DOHH2 (cell line): Measurements from ENCODE around the gene C9orf72.
A peak's percentile ranks its signal among the peaks of the same experiment; 100 is the strongest.

Source experiments
- H3F3A ChIP-seq: fragments of 200-600 bp; sonication (generic), shearing (Covaris generic); 2 replicates; pipeline ENCODE4 v1.6.0; 2016; ENCODE audit warnings: antibody characterized with exemption, mild to moderate bottlenecking; ENCODE audit not compliant: control insufficient read depth, insufficient read depth
- H3K27ac ChIP-seq: fragments of 200-600 bp; sonication (generic); 2 replicates; pipeline ENCODE4 v1.5.1; 2014; ENCODE audit warnings: low read depth, mild to moderate bottlenecking, low read length, moderate library complexity
- H3K27me3 ChIP-seq: fragments of 200-600 bp; sonication (generic); 2 replicates; pipeline ENCODE4 v1.6.1; 2014; ENCODE audit warnings: mild to moderate bottlenecking, low read length, mixed read lengths; ENCODE audit not compliant: control insufficient read depth
- H3K36me3 ChIP-seq: fragments of 200-600 bp; sonication (generic); 2 replicates; pipeline ENCODE4 v1.6.1; 2014; ENCODE audit warnings: mild to moderate bottlenecking, low read length, moderate library complexity, mixed read lengths; ENCODE audit not compliant: control insufficient read depth
- H3K4me1 ChIP-seq: fragments of 200-600 bp; sonication (generic); 2 replicates; pipeline ENCODE4 v1.6.1; 2014; ENCODE audit warnings: mild to moderate bottlenecking, low read length, mixed read lengths; ENCODE audit not compliant: control insufficient read depth
- H3K4me2 ChIP-seq: fragments of 200-600 bp; sonication (generic); 2 replicates; pipeline ENCODE4 v1.6.0; 2014; ENCODE audit warnings: mild to moderate bottlenecking, low read length, moderate library complexity
- H3K4me3 ChIP-seq: fragments of 200-600 bp; sonication (generic); 2 replicates; pipeline ENCODE4 v1.5.1; 2014; ENCODE audit warnings: mild to moderate bottlenecking, low read length, mixed read lengths
- H3K79me2 ChIP-seq: fragments of 200-600 bp; sonication (generic); 2 replicates; pipeline ENCODE4 v1.6.1; 2014; ENCODE audit warnings: mild to moderate bottlenecking, low read length, mixed read lengths; ENCODE audit not compliant: control insufficient read depth
- H3K9me2 ChIP-seq: fragments of 200-600 bp; sonication (generic); replicated peaks from 2 replicates; pipeline ENCODE4 v1.6.1; 2014; ENCODE audit warnings: mild to moderate bottlenecking, low read length, mixed read lengths; ENCODE audit not compliant: control insufficient read depth
- H3K9me3 ChIP-seq: fragments of 200-600 bp; sonication (generic); 2 replicates; pipeline ENCODE4 v1.6.1; 2014; ENCODE audit warnings: antibody characterized with exemption, low read length, mixed read lengths; ENCODE audit not compliant: control insufficient read depth, insufficient read depth
- H4K20me1 ChIP-seq: fragments of 200-600 bp; sonication (generic); 2 replicates; pipeline ENCODE4 v1.6.0; 2014; ENCODE audit warnings: low read depth, mild to moderate bottlenecking, antibody characterized with exemption, low read length, moderate library complexity; ENCODE audit not compliant: control insufficient read depth, insufficient read depth
- CTCF ChIP-seq: fragments of 200-600 bp; sonication (generic); IDR thresholded peaks from one replicate; pipeline ENCODE4 v1.5.1; 2014; ENCODE audit warnings: antibody characterized with exemption, mild to moderate bottlenecking, low read depth, low read length; ENCODE audit not compliant: poor library complexity, severe bottlenecking
- EZH2phosphoT487 ChIP-seq: fragments of 200-600 bp; sonication (generic); IDR thresholded peaks from 2 replicates; pipeline ENCODE4 v1.6.1; 2017; ENCODE audit warnings: borderline replicate concordance, mild to moderate bottlenecking, antibody characterized with exemption, low read length, moderate library complexity, mixed read lengths

The C9orf72 gene

GRCh38 chr9:27572061-27572460 is 1.2 kb downstream of the C9orf72 start:
- H3K79me2 ChIP-seq = peaks cover 58% of the 10 kb centered on the region
- TF ChIP-seq EZH2phosphoT487 = no peak
- TF ChIP-seq CTCF = no peak

GRCh38 chr9:27571011-27571410 is 2.3 kb downstream of the C9orf72 start:
- H3K9me2 ChIP-seq = no peaks in the 10 kb centered on the region
- no peak for TF ChIP-seq EZH2phosphoT487

More at GRCh38 chr9:27572061-27572460, 1.2 kb downstream of the C9orf72 start:
- peak overlapping the region; percentile 81 for H3K4me3 ChIP-seq
- H3K9me3 ChIP-seq = no peaks in the 10 kb centered on the region
- peaks cover 10% of the 10 kb centered on the region for H3K36me3 ChIP-seq
- H3K9me2 ChIP-seq = no peaks in the 10 kb centered on the region
- peak overlapping the region; percentile 84 for H3K4me2 ChIP-seq
- H3K4me1 ChIP-seq = peaks cover 24% of the 10 kb centered on the region
- no peaks in the 10 kb centered on the region for H4K20me1 ChIP-seq
- H3K27me3 ChIP-seq = no peaks in the 10 kb centered on the region
- no peak overlapping the region for H3K27ac ChIP-seq
- no peaks in the 10 kb centered on the region for H3F3A ChIP-seq

GRCh38 chr9:27569406-27569805 is 3.9 kb downstream of the C9orf72 start:
- Histone ChIP-seq H3K9me3 (no peaks in the 10 kb centered on the region), H4K20me1 (no peaks in the 10 kb centered on the region), H3K4me2 (no peak overlapping the region), H3K27me3 (no peaks in the 10 kb centered on the region), H3K4me1 (peaks cover 44% of the 10 kb centered on the region), H3F3A (peaks cover 10% of the 10 kb centered on the region; the same call in 1 of the 2 replicates), H3K27ac (no peak overlapping the region), H3K36me3 (peaks cover 27% of the 10 kb centered on the region), H3K9me2 (no peaks in the 10 kb centered on the region), H3K4me3 (no peak overlapping the region), H3K79me2 (peaks cover 70% of the 10 kb centered on the region)
- TF ChIP-seq EZH2phosphoT487 = no peak
- no peak for TF ChIP-seq CTCF

More at GRCh38 chr9:27571011-27571410, 2.3 kb downstream of the C9orf72 start:
- Histone ChIP-seq H3K4me2 (no peak overlapping the region), H3K79me2 (peaks cover 66% of the 10 kb centered on the region), H3K4me3 (no peak overlapping the region), H4K20me1 (no peaks in the 10 kb centered on the region), H3K9me3 (no peaks in the 10 kb centered on the region), H3F3A (no peaks in the 10 kb centered on the region), H3K4me1 (peaks cover 33% of the 10 kb centered on the region), H3K36me3 (peaks cover 19% of the 10 kb centered on the region), H3K27me3 (no peaks in the 10 kb centered on the region), H3K27ac (no peak overlapping the region)

- no peaks in the 10 kb centered on the region for H4K20me1 ChIP-seq
- H3K79me2 ChIP-seq = peaks cover 53% of the 10 kb centered on the region
- H3K36me3 ChIP-seq = peaks cover 41% of the 10 kb centered on the region
- no peaks in the 10 kb centered on the region for H3K27me3 ChIP-seq
- H3K27ac ChIP-seq = peak overlapping the region; percentile 65
- TF ChIP-seq EZH2phosphoT487 (no peak), CTCF (no peak)
- peaks cover 46% of the 10 kb centered on the region for H3K4me1 ChIP-seq
- H3K4me3 ChIP-seq = no peak overlapping the region
- H3K9me3 ChIP-seq = no peaks in the 10 kb centered on the region
- H3K9me2 ChIP-seq = no peaks in the 10 kb centered on the region
- peak overlapping the region; percentile 80 for H3K4me2 ChIP-seq
- H3F3A ChIP-seq = peaks cover 12% of the 10 kb centered on the region; the same call in 1 of the 2 replicates
Observed at GRCh38 chr9:27566118-27566517, 7.2 kb downstream of the C9orf72 start.
